Colonic mucosa (tissue), 4 donors: ENCODE results near the gene VAV1. TPM values are rescaled to one million over a fixed set of nuclear protein-coding genes. Genes with fewer than 3 reads are reported as not detected.
"Not testable (repeated sequence)": the region's sequence is repeated elsewhere in the genome, so short reads cannot be mapped to it uniquely, and the experiment has no call there.

Experiments
- DNase-seq: peaks from one replicate; pipeline ENCODE4 v3.0.0-alpha.2; 2020
- H3K27ac ChIP-seq: fragments of 200-600 bp; one replicate; pipeline ENCODE4 v1.8.0; 2021
- H3K27me3 ChIP-seq: fragments of 200-600 bp; one replicate; pipeline ENCODE4 v1.8.0; 2021
- H3K36me3 ChIP-seq: fragments of 200-600 bp; one replicate; pipeline ENCODE4 v1.8.0; 2021
- H3K4me1 ChIP-seq: fragments of 200-600 bp; one replicate; pipeline ENCODE4 v1.8.0; 2021; ENCODE audit warnings: mild to moderate bottlenecking
- H3K4me3 ChIP-seq: fragments of 200-600 bp; one replicate; pipeline ENCODE4 v1.8.0; 2021
- H3K9ac ChIP-seq, 2 donors: one replicate each; pipeline ENCODE4 v1.7.0; 2013; ENCODE audit warnings: control low read depth in 2 of 2, low read depth in 2 of 2, low read length in 2 of 2
- H3K9me3 ChIP-seq: fragments of 200-600 bp; one replicate; pipeline ENCODE4 v1.8.0; 2021
- CTCF ChIP-seq: fragments of 200-600 bp; IDR thresholded peaks from one replicate; pipeline ENCODE4 v1.8.0; 2022; ENCODE audit warnings: antibody characterized with exemption, mild to moderate bottlenecking
- intact Hi-C: fragments of 100-400 bp; cut with DNase I; formaldehyde crosslinking; loops from one replicate; pipeline ENCODE4 v1.14.1; 2022
- total RNA-seq, 2 donors: library from RNA; stranded (reverse); fragmentation: NEBNext Ultra II Directional in 1 of 2; extraction: Animal tissue kit (Norgen Biotek cat#: 25700) in 1 of 2; gene quantifications; one replicate each; pipeline ENCODE4 v1.2.1, GENCODE V29; 2021
- donor health status: healthy.
- donor health status: DM: no; HTN: no; CAD: no.
- donor health status: DM: no; HTN: no; CAD: no.

Gene VAV1
- total RNA-seq, 2 donors from 2014 or later = 5.7 to 6.0 TPM

DNA sequence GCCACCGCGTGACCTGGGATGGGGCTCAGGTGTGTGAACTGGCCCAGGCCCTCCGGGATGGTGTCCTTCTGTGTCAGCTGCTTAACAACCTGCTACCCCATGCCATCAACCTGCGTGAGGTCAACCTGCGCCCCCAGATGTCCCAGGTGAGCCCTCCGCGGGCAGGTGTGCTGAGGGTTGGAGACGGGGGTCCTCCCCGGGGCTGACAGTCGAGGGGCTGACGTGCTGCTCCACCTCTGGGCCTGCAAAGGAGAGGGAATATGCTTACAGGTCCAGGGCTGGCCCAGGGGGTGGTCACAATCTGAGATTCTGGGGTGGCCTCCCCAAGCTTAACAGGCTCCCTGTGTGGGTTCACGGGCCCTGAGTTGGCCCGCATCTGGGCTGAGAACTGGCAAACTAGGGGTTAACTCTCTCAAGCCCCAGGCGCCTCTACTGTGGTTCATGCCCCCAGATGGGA, 386 bp downstream of the VAV1 start:
- Histone ChIP-seq H3K27me3 (no peaks in the 10 kb centered on the region), H3K27ac (peak overlapping the region; percentile 10), H3K36me3 (no peaks in the 10 kb centered on the region), H3K9me3 (no peaks in the 10 kb centered on the region), H3K4me3 (peak overlapping the region; percentile 47), H3K9ac (peak overlapping the region; percentile 77 to 78), H3K4me1 (no peaks in the 10 kb centered on the region)
- intact Hi-C loops = loop anchor here (10.0 kb wide), 1 partner anchor 128 kb away; no protein-coding TSS in a partner anchor
- TF ChIP-seq CTCF = no peak
- DNase-seq = no peak

DNA sequence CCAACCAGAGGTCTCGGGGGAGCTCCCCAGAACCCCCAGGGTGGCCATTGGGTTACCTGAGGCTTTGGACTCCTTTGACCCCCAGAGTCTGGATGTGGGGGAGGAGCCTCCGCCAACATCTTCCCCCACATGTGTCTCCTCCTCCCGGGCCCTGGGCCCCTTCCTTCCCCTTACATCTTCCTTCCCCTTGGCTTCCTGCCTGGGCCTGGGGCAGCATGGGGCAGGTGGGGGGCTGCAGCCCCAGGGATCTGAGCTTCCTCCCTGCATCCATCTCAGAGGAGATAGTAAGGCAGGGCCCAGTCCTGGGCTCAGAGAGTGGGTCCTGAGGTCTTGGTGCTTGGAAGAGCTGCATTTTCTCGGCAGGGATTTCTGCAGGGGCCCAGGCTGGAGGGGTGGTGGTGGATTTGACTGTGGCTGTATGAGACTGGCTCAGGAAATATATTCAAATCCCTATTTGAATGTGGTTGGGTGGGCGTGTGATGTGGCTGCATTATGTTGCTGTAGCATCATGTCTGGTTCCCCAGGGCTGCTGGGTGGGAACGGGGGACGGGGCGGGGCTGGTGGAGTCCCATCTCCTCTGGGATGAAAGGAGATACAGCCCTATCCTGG, 919 bp downstream of the VAV1 start:
- DNase-seq = peak; percentile 52
- no peaks in the 10 kb centered on the region for H3K27me3 ChIP-seq
- no peaks in the 10 kb centered on the region for H3K36me3 ChIP-seq
- H3K9me3 ChIP-seq = no peaks in the 10 kb centered on the region
- peak overlapping the region; percentile 10 for H3K27ac ChIP-seq
- H3K9ac ChIP-seq = peak overlapping the region; percentile 77 to 78
- no peaks in the 10 kb centered on the region for H3K4me1 ChIP-seq
- intact Hi-C loops = loop anchor here (10.0 kb wide), 1 partner anchor 129 kb away; no protein-coding TSS in a partner anchor
- H3K4me3 ChIP-seq = peak overlapping the region; percentile 47
- no peak for TF ChIP-seq CTCF

- Histone ChIP-seq H3K4me1 (no peaks in the 10 kb centered on the region), H3K9me3 (no peaks in the 10 kb centered on the region), H3K27ac (no peak overlapping the region), H3K36me3 (no peaks in the 10 kb centered on the region), H3K4me3 (no peak overlapping the region), H3K9ac (no peak overlapping the region), H3K27me3 (no peaks in the 10 kb centered on the region)
- peak; percentile 33 for DNase-seq
- intact Hi-C loops = loop anchor here (10.0 kb wide), 1 partner anchor 130 kb away; no protein-coding TSS in a partner anchor
- TF ChIP-seq CTCF = no peak
Observed at GRCh38 chr19:6774821-6775707, 2.6 kb downstream of the VAV1 start.

- H3K9ac ChIP-seq, H3K27me3 ChIP-seq, H3K36me3 ChIP-seq, H3K9me3 ChIP-seq, H3K27ac ChIP-seq, H3K4me1 ChIP-seq, DNase-seq, H3K4me3 ChIP-seq: not testable (repeated sequence)
- intact Hi-C loops = loop anchor here (10.0 kb wide), 1 partner anchor 131 kb away; no protein-coding TSS in a partner anchor
Observed at GRCh38 chr19:6776045-6776444, 3.5 kb downstream of the VAV1 start.

- no peaks in the 10 kb centered on the region for H3K4me1 ChIP-seq
- H3K9me3 ChIP-seq = no peaks in the 10 kb centered on the region
- H3K36me3 ChIP-seq = no peaks in the 10 kb centered on the region
- no peak overlapping the region for H3K27ac ChIP-seq
- H3K4me3 ChIP-seq = no peak overlapping the region
- intact Hi-C loops = loop anchor here (10.0 kb wide), 1 partner anchor 132 kb away; no protein-coding TSS in a partner anchor
- no peaks in the 10 kb centered on the region for H3K27me3 ChIP-seq
- no peak overlapping the region for H3K9ac ChIP-seq
- DNase-seq = no peak
- no peak for TF ChIP-seq CTCF
Observed at GRCh38 chr19:6776999-6777398, 4.5 kb downstream of the VAV1 start.
